HUES64 (cell line): ENCODE measurements around the gene GLIPR1.

Source experiments
- H3K27ac ChIP-seq: 2 replicates; pipeline ENCODE4 v1.7.0; 2013; ENCODE audit warnings: low read depth, low read length, inconsistent platforms
- H3K27me3 ChIP-seq: 2 replicates; pipeline ENCODE4 v1.6.1; 2013; ENCODE audit warnings: mild to moderate bottlenecking, low read length; ENCODE audit not compliant: insufficient read depth
- H3K36me3 ChIP-seq: 2 replicates; pipeline ENCODE4 v1.6.1; 2013; ENCODE audit warnings: mild to moderate bottlenecking, low read length; ENCODE audit not compliant: insufficient read depth
- H3K4me1 ChIP-seq: 2 replicates; pipeline ENCODE4 v1.6.1; 2013; ENCODE audit warnings: mild to moderate bottlenecking, low read length, moderate library complexity; ENCODE audit not compliant: insufficient read depth
- H3K4me3 ChIP-seq: 2 replicates; pipeline ENCODE4 v1.5.1; 2013; ENCODE audit warnings: mild to moderate bottlenecking, low read length, moderate library complexity
- H3K9ac ChIP-seq: 2 replicates; pipeline ENCODE4 v1.6.1; 2013; ENCODE audit warnings: mild to moderate bottlenecking, low read depth, low read length
- H3K9me3 ChIP-seq: 2 replicates; pipeline ENCODE4 v1.6.1; 2013; ENCODE audit warnings: low read depth, low read length; ENCODE audit not compliant: insufficient read depth
- WGBS: fragments of 150-250, 120-280 bp; methylation state at CpG from one replicate; pipeline ENCODE4 v1.1.7; 2013; ENCODE audit warnings: missing lambda C conversion rate; 5-methylcytosine and 5-hydroxymethylcytosine counted together

GLIPR1 gene

GRCh38 chr12:75525263-75525662, 44.7 kb downstream of the GLIPR1 start:
- Histone ChIP-seq H3K9ac (no peak overlapping the region), H3K4me3 (no peak overlapping the region), H3K36me3 (no peaks in the 10 kb centered on the region), H3K9me3 (peaks cover 3% of the 10 kb centered on the region; the same call in 1 of the 2 replicates), H3K27me3 (no peaks in the 10 kb centered on the region), H3K27ac (no peak overlapping the region), H3K4me1 (peaks cover 4% of the 10 kb centered on the region; the same call in 1 of the 2 replicates)
- 67% methylated on average over 1 of the region's 1 CpG for whole genome bisulfite sequencing

- peaks cover 4% of the 10 kb centered on the region; the same call in 1 of the 2 replicates for H3K4me1 ChIP-seq
- H3K36me3 ChIP-seq = no peaks in the 10 kb centered on the region
- H3K4me3 ChIP-seq = no peak overlapping the region
- no peak overlapping the region for H3K9ac ChIP-seq
- H3K27me3 ChIP-seq = no peaks in the 10 kb centered on the region
- 44% methylated on average over 4 of the region's 4 CpGs for WGBS
- H3K27ac ChIP-seq = 0 out of 2 replicates have a peak overlapping the region, but pooled peaks have one; percentile 36
- H3K9me3 ChIP-seq = peaks cover 3% of the 10 kb centered on the region; the same call in 1 of the 2 replicates
Measured at GRCh38 chr12:75526655-75527511, 46.3 kb downstream of the GLIPR1 start.

- Histone ChIP-seq H3K36me3 (no peaks in the 10 kb centered on the region), H3K4me3 (no peak overlapping the region), H3K9me3 (peaks cover 2% of the 10 kb centered on the region; the same call in 1 of the 2 replicates), H3K27me3 (no peaks in the 10 kb centered on the region), H3K4me1 (peaks cover 4% of the 10 kb centered on the region; the same call in 1 of the 2 replicates), H3K27ac (no peak overlapping the region), H3K9ac (no peak overlapping the region)
- WGBS = 83% methylated on average over 2 of the region's 2 CpGs
Measured at GRCh38 chr12:75528272-75528671, 47.7 kb downstream of the GLIPR1 start.

- H3K9ac ChIP-seq = no peak overlapping the region
- no peak overlapping the region for H3K4me3 ChIP-seq
- H3K4me1 ChIP-seq = peaks cover 4% of the 10 kb centered on the region; the same call in 1 of the 2 replicates
- whole genome bisulfite sequencing = 89% methylated on average over 2 of the region's 2 CpGs
- no peaks in the 10 kb centered on the region for H3K27me3 ChIP-seq
- no peaks in the 10 kb centered on the region for H3K36me3 ChIP-seq
- no peak overlapping the region for H3K27ac ChIP-seq
- no peaks in the 10 kb centered on the region for H3K9me3 ChIP-seq
Measured at GRCh38 chr12:75528692-75529091, 48.1 kb downstream of the GLIPR1 start.

- 100% methylated on average over 1 of the region's 1 CpG for WGBS
- H3K36me3 ChIP-seq = no peaks in the 10 kb centered on the region
- no peaks in the 10 kb centered on the region for H3K27me3 ChIP-seq
- H3K4me1 ChIP-seq = peaks cover 4% of the 10 kb centered on the region; the same call in 1 of the 2 replicates
- no peaks in the 10 kb centered on the region for H3K9me3 ChIP-seq
- H3K9ac ChIP-seq = no peak overlapping the region
- H3K4me3 ChIP-seq = no peak overlapping the region
- no peak overlapping the region for H3K27ac ChIP-seq
Measured at GRCh38 chr12:75529316-75529715, 48.8 kb downstream of the GLIPR1 start.

GRCh38 chr12:75529826-75530225, 49.3 kb downstream of the GLIPR1 start:
- no peak overlapping the region for H3K4me3 ChIP-seq
- WGBS = no CpG with 5 or more reads among the region's 1 CpG
- H3K27ac ChIP-seq = no peak overlapping the region
- H3K27me3 ChIP-seq = no peaks in the 10 kb centered on the region
- H3K9ac ChIP-seq = no peak overlapping the region
- no peaks in the 10 kb centered on the region for H3K9me3 ChIP-seq
- no peaks in the 10 kb centered on the region for H3K36me3 ChIP-seq
- peaks cover 4% of the 10 kb centered on the region; the same call in 1 of the 2 replicates for H3K4me1 ChIP-seq

GRCh38 chr12:75533239-75533638, 52.7 kb downstream of the GLIPR1 start:
- H3K9ac ChIP-seq = no peak overlapping the region
- H3K36me3 ChIP-seq = no peaks in the 10 kb centered on the region
- no peaks in the 10 kb centered on the region for H3K4me1 ChIP-seq
- no peaks in the 10 kb centered on the region for H3K27me3 ChIP-seq
- H3K27ac ChIP-seq = no peak overlapping the region
- no CpG with 5 or more reads among the region's 2 CpGs for WGBS
- no peak overlapping the region for H3K4me3 ChIP-seq
- H3K9me3 ChIP-seq = no peaks in the 10 kb centered on the region

GRCh38 chr12:75539889-75540288, 59.3 kb downstream of the GLIPR1 start:
- WGBS = 100% methylated on average over 1 of the region's 2 CpGs
- Histone ChIP-seq H3K27me3 (no peaks in the 10 kb centered on the region), H3K9ac (no peak overlapping the region), H3K4me1 (no peaks in the 10 kb centered on the region), H3K9me3 (no peaks in the 10 kb centered on the region), H3K27ac (no peak overlapping the region), H3K4me3 (no peak overlapping the region), H3K36me3 (no peaks in the 10 kb centered on the region)

GRCh38 chr12:75542942-75543341, 62.4 kb downstream of the GLIPR1 start:
- WGBS = 100% methylated on average over 1 of the region's 1 CpG
- H3K27ac ChIP-seq = no peak overlapping the region
- no peaks in the 10 kb centered on the region for H3K36me3 ChIP-seq
- no peaks in the 10 kb centered on the region for H3K9me3 ChIP-seq
- H3K9ac ChIP-seq = no peak overlapping the region
- H3K4me1 ChIP-seq = peaks cover 5% of the 10 kb centered on the region; the same call in 1 of the 2 replicates
- no peaks in the 10 kb centered on the region for H3K27me3 ChIP-seq
- H3K4me3 ChIP-seq = no peak overlapping the region

GRCh38 chr12:75543529-75543928, 63.0 kb downstream of the GLIPR1 start:
- H3K4me3 ChIP-seq = no peak overlapping the region
- no peak overlapping the region for H3K27ac ChIP-seq
- H3K4me1 ChIP-seq = peaks cover 10% of the 10 kb centered on the region; the same call in 1 of the 2 replicates
- no peak overlapping the region for H3K9ac ChIP-seq
- WGBS = 89% methylated on average over 1 of the region's 1 CpG
- no peaks in the 10 kb centered on the region for H3K27me3 ChIP-seq
- H3K36me3 ChIP-seq = no peaks in the 10 kb centered on the region
- H3K9me3 ChIP-seq = no peaks in the 10 kb centered on the region

- no CpG with 5 or more reads among the region's 1 CpG for WGBS
- H3K27ac ChIP-seq = no peak overlapping the region
- no peaks in the 10 kb centered on the region for H3K36me3 ChIP-seq
- H3K27me3 ChIP-seq = no peaks in the 10 kb centered on the region
- H3K9me3 ChIP-seq = no peaks in the 10 kb centered on the region
- no peak overlapping the region for H3K4me3 ChIP-seq
- peaks cover 20% of the 10 kb centered on the region; the same call in 1 of the 2 replicates for H3K4me1 ChIP-seq
- H3K9ac ChIP-seq = no peak overlapping the region
Measured at GRCh38 chr12:75545636-75546035, 65.1 kb downstream of the GLIPR1 start.
